Stomach (tissue), 9 donors: Measurements from ENCODE around the gene CREBBP. TPM values are rescaled to one million over a fixed set of nuclear protein-coding genes. Genes with fewer than 3 reads are reported as not detected.

Experiments
- DNase-seq, 2 donors: peaks; one replicate each; pipeline versions ENCODE4 v3.0.0 to v3.0.0-alpha.2; 2013 to 2019
- H3K27ac ChIP-seq, 5 donors: fragments of 200-600 bp in 4 of 5; sonication (generic) in 4 of 5; one replicate each; pipeline ENCODE4 v1.5.1; 2013 to 2019; ENCODE audit warnings: mild to moderate bottlenecking in 1 of 5, moderate library complexity in 1 of 5
- H3K27me3 ChIP-seq, 3 donors: fragments of 200-600 bp; sonication (generic); one replicate each; pipeline ENCODE4 v1.5.1; 2017 to 2019; ENCODE audit warnings: mixed run types in 1 of 3
- H3K36me3 ChIP-seq, 4 donors: fragments of 200-600 bp; sonication (generic); 1 replicate in 3 of 4; 2 replicates in 1 of 4; pipeline ENCODE4 v1.5.1; 2016 to 2019
- H3K4me1 ChIP-seq, 4 donors: fragments of 200-600 bp; sonication (generic); one replicate each; pipeline ENCODE4 v1.5.1; 2016 to 2019
- H3K4me3 ChIP-seq, 4 donors: fragments of 200-600 bp; sonication (generic) in 3 of 4; one replicate each; pipeline ENCODE4 v1.5.1; 2016 to 2019; ENCODE audit warnings: mild to moderate bottlenecking in 1 of 4
- H3K9me3 ChIP-seq, 4 donors: fragments of 200-600 bp; sonication (generic); one replicate each; pipeline ENCODE4 v1.5.1; 2016 to 2019
- EP300 ChIP-seq: sonication (generic); formaldehyde crosslinking; IDR thresholded peaks from one replicate; pipeline ENCODE4 v1.6.1; 2017; ENCODE audit warnings: antibody characterized with exemption
- POLR2A ChIP-seq, 4 donors: fragments of 450-650 bp; IDR thresholded peaks; one replicate each; pipeline ENCODE4 v1.6.1; 2016; ENCODE audit warnings: antibody characterized with exemption in 4 of 4, control low read depth in 2 of 4, mild to moderate bottlenecking in 1 of 4, moderate library complexity in 1 of 4
- POLR2AphosphoS5 ChIP-seq, 3 donors: sonication (generic); formaldehyde crosslinking; IDR thresholded peaks; one replicate each; pipeline ENCODE4 v1.6.1; 2016; ENCODE audit warnings: antibody characterized with exemption in 3 of 3
- WGBS, 5 donors: extraction: QIAGEN DNeasy Blood & Tissue Kit in 3 of 5; methylation state at CpG; one replicate each; pipeline versions ENCODE4 v1.1.5 to v1.1.7; 2013 to 2018; 5-methylcytosine and 5-hydroxymethylcytosine counted together
- intact Hi-C: fragments of 100-400 bp; cut with DNase I; formaldehyde crosslinking; loops from one replicate; pipeline ENCODE4 v1.15.1; 2023; ENCODE audit warnings: low total_unique reads
- polyA plus RNA-seq, 3 donors: library from polyadenylated mRNA; stranded (reverse); fragments of 200-250 nt; gene quantifications; one replicate each; pipeline ENCODE4 v1.2.3, GENCODE V29; 2013
- total RNA-seq, 5 donors: library from RNA; depleted of rRNA; stranded (reverse); fragments of >200 nt; gene quantifications; one replicate each; pipeline versions ENCODE4 v1.1.0 to v1.2.3, GENCODE V29; 2014 to 2016
- TF ChIP-seq, protein P1 (sequence below), 7 experiments: fragments of 450-650 bp in 4 of 7; fragments of 200-600 bp in 3 of 7; sonication (generic) in 3 of 7; IDR thresholded peaks; one replicate each; pipeline ENCODE4 v1.5.1; 2016 to 2019; ENCODE audit warnings: antibody characterized with exemption in 7 of 7, control low read depth in 2 of 7, mild to moderate bottlenecking in 1 of 7
- donor health status: healthy with polysubstance abuse.
- donor health status: Bipolar disorder and iron deficiency.
- donor health status: healthy.

Gene CREBBP
- total and polyA plus RNA-seq, 8 donors, result 6.7 to 116 (median 75.9) TPM

DNA sequence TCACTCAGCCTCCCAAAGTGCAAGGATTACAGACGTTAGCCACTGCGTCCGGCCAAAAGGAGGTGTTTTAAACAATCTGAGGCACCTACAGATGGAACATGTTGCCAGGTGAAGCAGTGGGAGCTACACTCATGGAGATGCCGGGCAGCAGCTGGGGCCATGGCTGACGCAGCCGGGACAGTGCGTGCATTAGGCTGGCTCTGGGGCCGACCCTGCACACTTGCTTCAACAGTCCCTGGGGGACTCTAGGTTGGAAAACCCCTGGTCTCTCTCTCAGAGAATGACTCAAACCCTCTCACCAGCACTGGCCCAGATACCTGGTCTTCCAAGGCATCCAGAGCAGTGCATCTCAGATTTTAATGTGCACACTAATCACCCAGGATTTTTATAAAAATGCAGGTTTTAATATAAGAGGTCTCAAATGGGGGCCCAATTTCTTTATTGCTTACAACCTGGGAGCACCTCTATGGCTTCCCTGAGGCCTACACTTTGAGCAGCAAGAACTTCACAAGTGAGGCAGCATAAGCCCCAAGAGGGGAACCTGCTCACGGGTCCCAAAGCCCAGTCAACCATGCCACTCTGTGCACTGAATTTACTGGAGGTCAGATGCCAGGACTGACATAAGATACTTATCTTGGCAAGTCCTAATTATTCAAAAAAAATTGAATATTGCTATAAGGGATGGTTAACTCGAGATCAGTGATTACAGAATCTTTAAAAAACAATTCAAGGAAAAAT lies 92.4 kb downstream of the CREBBP start:
- 88 to 94% (median 91%) methylated on average over 10 of the region's 10 CpGs for WGBS, 5 donors
- no peak overlapping the region for H3K4me3 ChIP-seq
- no peaks in the 10 kb centered on the region for H3K9me3 ChIP-seq
- DNase-seq, result no peak
- no peaks in the 10 kb centered on the region for H3K27me3 ChIP-seq
- H3K4me1 ChIP-seq, result peaks cover under 1 to 14% (median 8%) of the 10 kb centered on the region in 4 donors
- intact Hi-C loops, result no loop called here
- H3K36me3 ChIP-seq, result peaks cover 40 to 98% (median 84%) of the 10 kb centered on the region in 4 donors
- no peak overlapping the region for H3K27ac ChIP-seq
- TF ChIP-seq, protein P1, sequence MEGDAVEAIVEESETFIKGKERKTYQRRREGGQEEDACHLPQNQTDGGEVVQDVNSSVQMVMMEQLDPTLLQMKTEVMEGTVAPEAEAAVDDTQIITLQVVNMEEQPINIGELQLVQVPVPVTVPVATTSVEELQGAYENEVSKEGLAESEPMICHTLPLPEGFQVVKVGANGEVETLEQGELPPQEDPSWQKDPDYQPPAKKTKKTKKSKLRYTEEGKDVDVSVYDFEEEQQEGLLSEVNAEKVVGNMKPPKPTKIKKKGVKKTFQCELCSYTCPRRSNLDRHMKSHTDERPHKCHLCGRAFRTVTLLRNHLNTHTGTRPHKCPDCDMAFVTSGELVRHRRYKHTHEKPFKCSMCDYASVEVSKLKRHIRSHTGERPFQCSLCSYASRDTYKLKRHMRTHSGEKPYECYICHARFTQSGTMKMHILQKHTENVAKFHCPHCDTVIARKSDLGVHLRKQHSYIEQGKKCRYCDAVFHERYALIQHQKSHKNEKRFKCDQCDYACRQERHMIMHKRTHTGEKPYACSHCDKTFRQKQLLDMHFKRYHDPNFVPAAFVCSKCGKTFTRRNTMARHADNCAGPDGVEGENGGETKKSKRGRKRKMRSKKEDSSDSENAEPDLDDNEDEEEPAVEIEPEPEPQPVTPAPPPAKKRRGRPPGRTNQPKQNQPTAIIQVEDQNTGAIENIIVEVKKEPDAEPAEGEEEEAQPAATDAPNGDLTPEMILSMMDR (IDR thresholded peaks at IDR 0.05), result no peak
- TF ChIP-seq EP300, result no peak
- no peak for TF ChIP-seq POLR2AphosphoS5 (IDR thresholded peaks at IDR 0.05)
- no peak for TF ChIP-seq POLR2A (IDR thresholded peaks at IDR 0.05)

DNA sequence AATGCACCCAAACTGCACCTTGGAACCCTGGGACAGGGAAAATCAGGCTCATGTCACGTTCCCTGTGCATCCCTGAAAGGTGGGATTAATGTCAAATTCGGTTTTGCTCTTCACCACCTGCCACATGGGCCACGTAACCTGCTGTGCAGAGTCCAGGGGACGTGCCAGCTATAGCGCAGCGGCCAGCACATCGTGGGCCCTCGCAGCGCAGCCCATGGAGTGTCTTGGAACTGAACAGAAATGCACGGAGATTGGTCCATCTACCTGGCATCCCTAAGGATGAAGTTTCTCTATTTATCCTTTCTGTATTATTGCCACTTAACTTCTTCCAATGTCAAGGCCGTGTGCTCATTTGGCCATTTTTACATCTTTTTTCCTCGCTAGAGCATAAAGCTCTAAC lies 95.1 kb downstream of the CREBBP start:
- H3K4me1 ChIP-seq, result peaks cover 0 to 7% (median 0%) of the 10 kb centered on the region in 4 donors
- intact Hi-C loops, result no loop called here
- no peaks in the 10 kb centered on the region for H3K9me3 ChIP-seq
- H3K27ac ChIP-seq, result no peak overlapping the region
- no peak overlapping the region for H3K4me3 ChIP-seq
- WGBS, 5 donors, result 91 to 97% (median 95%) methylated on average over 12 of the region's 12 CpGs
- no peak for DNase-seq
- TF ChIP-seq POLR2A (IDR thresholded peaks at IDR 0.05) (no peak), EP300 (no peak), POLR2AphosphoS5 (IDR thresholded peaks at IDR 0.05) (no peak)
- TF ChIP-seq, protein P1 (IDR thresholded peaks at IDR 0.05), result no peak
- no peaks in the 10 kb centered on the region for H3K27me3 ChIP-seq
- peaks cover 27 to 98% (median 83%) of the 10 kb centered on the region in 4 donors for H3K36me3 ChIP-seq

DNA sequence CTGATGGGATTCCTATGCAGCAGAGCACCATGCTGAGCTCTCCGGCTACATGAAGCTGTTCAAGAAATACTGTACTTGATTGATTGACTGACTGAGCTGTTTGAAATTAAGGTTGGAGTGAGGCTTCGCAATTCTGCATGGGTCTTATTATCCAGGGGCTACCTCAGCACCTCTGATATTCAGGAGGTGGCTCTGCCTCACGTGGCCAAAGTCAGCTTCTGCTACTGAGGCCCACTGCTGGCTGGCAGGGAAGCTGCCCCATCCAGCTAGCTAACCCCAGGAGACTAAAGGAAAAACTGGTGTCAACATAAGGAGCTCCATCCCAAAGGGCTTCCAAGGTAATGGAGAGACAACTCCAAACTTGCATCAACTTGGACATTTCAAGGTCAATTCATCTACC lies 97.0 kb downstream of the CREBBP start:
- Histone ChIP-seq H3K4me1 (no peaks in the 10 kb centered on the region), H3K36me3 (peaks cover 34 to 98% (median 87%) of the 10 kb centered on the region in 4 donors), H3K27ac (no peak overlapping the region), H3K4me3 (no peak overlapping the region), H3K27me3 (no peaks in the 10 kb centered on the region), H3K9me3 (no peaks in the 10 kb centered on the region)
- intact Hi-C loops, result no loop called here
- no peak for DNase-seq
- 82 to 94% (median 85%) methylated on average over 3 of the region's 3 CpGs for WGBS, 5 donors
- TF ChIP-seq POLR2A (IDR thresholded peaks at IDR 0.05), result no peak
- no peak for TF ChIP-seq EP300
- TF ChIP-seq, protein P1 (IDR thresholded peaks at IDR 0.05), result no peak
- TF ChIP-seq POLR2AphosphoS5 (IDR thresholded peaks at IDR 0.05), result no peak

DNA sequence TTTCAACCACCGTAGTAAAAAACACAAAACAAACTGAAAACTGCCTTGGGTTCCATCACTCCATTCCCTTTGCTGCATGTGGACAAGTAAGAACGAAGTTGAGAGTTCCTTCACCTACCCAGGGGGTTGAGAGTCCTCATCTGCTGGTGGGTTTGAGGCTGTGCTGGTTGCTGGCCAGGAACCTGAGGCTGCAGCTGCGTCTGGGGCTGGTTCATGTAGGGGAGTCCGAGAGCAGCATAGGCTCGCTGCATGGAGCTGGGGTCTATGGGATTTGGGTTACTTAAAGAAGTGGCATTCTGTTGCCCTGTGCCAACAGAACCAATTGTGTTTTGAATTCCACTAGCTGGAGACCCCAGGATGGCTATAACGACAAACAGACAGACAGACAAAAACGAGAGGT lies 97.9 kb downstream of the CREBBP start:
- Histone ChIP-seq H3K27me3 (no peaks in the 10 kb centered on the region), H3K27ac (no peak overlapping the region), H3K9me3 (no peaks in the 10 kb centered on the region), H3K4me1 (no peaks in the 10 kb centered on the region), H3K36me3 (peaks cover 39 to 98% (median 89%) of the 10 kb centered on the region in 4 donors), H3K4me3 (no peak overlapping the region)
- 85 to 90% (median 88%) methylated on average over 7 of the region's 7 CpGs for WGBS, 5 donors
- intact Hi-C loops, result no loop called here
- TF ChIP-seq, protein P1 (IDR thresholded peaks at IDR 0.05), result no peak
- no peak for TF ChIP-seq EP300
- TF ChIP-seq POLR2A (IDR thresholded peaks at IDR 0.05), result no peak
- TF ChIP-seq POLR2AphosphoS5 (IDR thresholded peaks at IDR 0.05), result no peak
- DNase-seq, result no peak
